Panc1 (cell line): ENCODE measurements around the gene PIGK. TPM values are rescaled to one million over a fixed set of nuclear protein-coding genes. Genes with fewer than 3 reads are reported as not detected.

ENCODE experiments used
- ATAC-seq: fragments of 200-7000 bp; cut with Tn5 transposase; 2 replicates; pipeline ENCODE4 v1.9.1; 2020; ENCODE audit warnings: mild to moderate bottlenecking, moderate library complexity
- BruUV-seq: library from RNA; stranded (reverse); fragments of 400-500 nt; replicated peaks from 2 replicates; lab custom pipeline; 2021; lab: Mats Ljungman, UMichigan
- CTCF ChIA-PET: fragments of 300-600 bp; sonication (Branson Sonifier 250); formaldehyde crosslinking; loops from one replicate; lab custom pipeline; 2022; ENCODE audit warnings: antibody characterized with exemption; lab: Charles Lee
- POLR2A ChIA-PET: fragments of 300-600 bp; sonication (Branson Sonifier 250); formaldehyde crosslinking; loops from one replicate; lab custom pipeline; 2022; ENCODE audit warnings: antibody characterized with exemption; lab: Charles Lee
- DNase-seq: peaks from one replicate; pipeline ENCODE4 v3.0.0-alpha.2; 2010; ENCODE audit warnings: low read depth, low spot score
- H3K27ac ChIP-seq: 2 replicates; pipeline ENCODE4 v1.5.1; 2011; ENCODE audit warnings: mild to moderate bottlenecking, low read length, inconsistent platforms
- H3K27me3 ChIP-seq: fragments of 200-500 bp; sonication (Bioruptor generic); 2 replicates; pipeline ENCODE4 v1.6.0; 2014; ENCODE audit warnings: low read length, inconsistent platforms; ENCODE audit not compliant: control insufficient read depth, insufficient read depth
- H3K36me3 ChIP-seq: fragments of 200-500 bp; sonication (Bioruptor generic); 2 replicates; pipeline ENCODE4 v1.5.1; 2014; ENCODE audit warnings: inconsistent platforms, mild to moderate bottlenecking, low read length, moderate library complexity; ENCODE audit not compliant: control insufficient read depth, insufficient read depth
- H3K4me1 ChIP-seq: 2 replicates; pipeline ENCODE4 v1.5.1; 2011; ENCODE audit warnings: inconsistent platforms, mild to moderate bottlenecking, low read length, moderate library complexity; ENCODE audit not compliant: control insufficient read depth, insufficient read depth
- H3K4me3 ChIP-seq, 2 experiments: 2 replicates each; pipeline ENCODE4 v1.5.1; 2011 to 2012; ENCODE audit warnings: low read depth in 2 of 2, low read length in 2 of 2, mild to moderate bottlenecking in 2 of 2, inconsistent platforms in 1 of 2, moderate library complexity in 1 of 2
- H3K9me3 ChIP-seq: fragments of 200-500 bp; sonication (Bioruptor generic); 2 replicates; pipeline ENCODE4 v1.5.1; 2014; ENCODE audit warnings: low read depth, mild to moderate bottlenecking, inconsistent platforms, low read length, moderate library complexity; ENCODE audit not compliant: control insufficient read depth, insufficient read depth
- POLR2AphosphoS5 ChIP-seq: IDR thresholded peaks from 2 replicates; pipeline ENCODE4 v1.6.1; 2012; ENCODE audit warnings: mild to moderate bottlenecking, low read depth, low read length, moderate library complexity
- SIN3A ChIP-seq: IDR thresholded peaks from 2 replicates; pipeline ENCODE4 v1.6.1; 2012; ENCODE audit warnings: low read depth, mild to moderate bottlenecking, low read length, moderate library complexity, borderline replicate concordance; ENCODE audit not compliant: insufficient read depth
- TCF7L2 ChIP-seq: IDR thresholded peaks from 2 replicates; pipeline ENCODE4 v1.6.1; 2011; ENCODE audit warnings: mild to moderate bottlenecking, low read depth, low read length, inconsistent platforms
- in situ Hi-C: cut with HindIII; loops from 2 replicates; pipeline ENCODE4 v1.10.0; 2016; ENCODE audit warnings: low sequenced_read_pairs, low pct_unique_long_range_greater_than_20kb
- intact Hi-C: fragments of 100-400 bp; cut with micrococcal nuclease; formaldehyde crosslinking; loops from one replicate; pipeline ENCODE4 v1.10.0; 2022; ENCODE audit not compliant: unreplicated experiment
- total RNA-seq: library from RNA; stranded (reverse); gene quantifications from one replicate; pipeline ENCODE4 v1.2.1, GENCODE V29; 2021; ENCODE audit not compliant: unreplicated experiment
- TF ChIP-seq, protein P1 (sequence below), 2 experiments: IDR thresholded peaks; 2 replicates each; pipeline ENCODE4 v1.6.1; 2011 to 2012; ENCODE audit warnings: low read depth in 2 of 2, control low read depth in 1 of 2, low read length in 1 of 2, mild to moderate bottlenecking in 1 of 2, moderate library complexity in 1 of 2; ENCODE audit not compliant: insufficient read depth in 1 of 2
- TF ChIP-seq, protein P2 (sequence below): fragments of 450-650 bp; IDR thresholded peaks from 2 replicates; pipeline ENCODE4 v1.5.1; 2017; ENCODE audit warnings: mild to moderate bottlenecking

The PIGK gene
- total RNA-seq, 1 experiment from 2014 or later = 26.8 TPM

DNA sequence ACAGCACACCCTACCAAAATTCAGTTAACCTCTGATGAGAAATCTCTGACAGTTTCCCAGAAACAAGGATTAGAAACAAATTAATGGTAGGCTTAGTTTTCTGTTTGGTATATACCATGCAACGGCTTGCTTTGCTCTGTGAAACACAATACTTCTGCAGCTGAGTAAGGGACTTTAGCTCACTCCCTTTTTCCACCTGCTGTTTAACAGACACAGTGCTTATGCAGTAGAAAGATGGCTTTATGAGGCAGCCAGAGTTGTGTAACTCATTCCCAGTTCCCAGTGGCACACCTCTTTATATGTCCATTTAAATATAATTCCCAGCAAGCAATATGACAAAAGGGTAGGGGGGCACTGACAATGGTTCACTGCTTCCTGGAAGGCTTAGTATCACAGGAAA is 124.0 kb downstream of the PIGK start:
- no peaks in the 10 kb centered on the region for H3K36me3 ChIP-seq
- no peaks in the 10 kb centered on the region for H3K9me3 ChIP-seq
- TF ChIP-seq, protein P1, sequence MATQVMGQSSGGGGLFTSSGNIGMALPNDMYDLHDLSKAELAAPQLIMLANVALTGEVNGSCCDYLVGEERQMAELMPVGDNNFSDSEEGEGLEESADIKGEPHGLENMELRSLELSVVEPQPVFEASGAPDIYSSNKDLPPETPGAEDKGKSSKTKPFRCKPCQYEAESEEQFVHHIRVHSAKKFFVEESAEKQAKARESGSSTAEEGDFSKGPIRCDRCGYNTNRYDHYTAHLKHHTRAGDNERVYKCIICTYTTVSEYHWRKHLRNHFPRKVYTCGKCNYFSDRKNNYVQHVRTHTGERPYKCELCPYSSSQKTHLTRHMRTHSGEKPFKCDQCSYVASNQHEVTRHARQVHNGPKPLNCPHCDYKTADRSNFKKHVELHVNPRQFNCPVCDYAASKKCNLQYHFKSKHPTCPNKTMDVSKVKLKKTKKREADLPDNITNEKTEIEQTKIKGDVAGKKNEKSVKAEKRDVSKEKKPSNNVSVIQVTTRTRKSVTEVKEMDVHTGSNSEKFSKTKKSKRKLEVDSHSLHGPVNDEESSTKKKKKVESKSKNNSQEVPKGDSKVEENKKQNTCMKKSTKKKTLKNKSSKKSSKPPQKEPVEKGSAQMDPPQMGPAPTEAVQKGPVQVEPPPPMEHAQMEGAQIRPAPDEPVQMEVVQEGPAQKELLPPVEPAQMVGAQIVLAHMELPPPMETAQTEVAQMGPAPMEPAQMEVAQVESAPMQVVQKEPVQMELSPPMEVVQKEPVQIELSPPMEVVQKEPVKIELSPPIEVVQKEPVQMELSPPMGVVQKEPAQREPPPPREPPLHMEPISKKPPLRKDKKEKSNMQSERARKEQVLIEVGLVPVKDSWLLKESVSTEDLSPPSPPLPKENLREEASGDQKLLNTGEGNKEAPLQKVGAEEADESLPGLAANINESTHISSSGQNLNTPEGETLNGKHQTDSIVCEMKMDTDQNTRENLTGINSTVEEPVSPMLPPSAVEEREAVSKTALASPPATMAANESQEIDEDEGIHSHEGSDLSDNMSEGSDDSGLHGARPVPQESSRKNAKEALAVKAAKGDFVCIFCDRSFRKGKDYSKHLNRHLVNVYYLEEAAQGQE (IDR thresholded peaks at IDR 0.05; ENCODE audit: insufficient read depth in 1 of 2, low read depth in 2 of 2, low read length in 1 of 2) = no peak
- TF ChIP-seq TCF7L2 (no peak), SIN3A (no peak), POLR2AphosphoS5 (no peak)
- TF ChIP-seq, protein P2, sequence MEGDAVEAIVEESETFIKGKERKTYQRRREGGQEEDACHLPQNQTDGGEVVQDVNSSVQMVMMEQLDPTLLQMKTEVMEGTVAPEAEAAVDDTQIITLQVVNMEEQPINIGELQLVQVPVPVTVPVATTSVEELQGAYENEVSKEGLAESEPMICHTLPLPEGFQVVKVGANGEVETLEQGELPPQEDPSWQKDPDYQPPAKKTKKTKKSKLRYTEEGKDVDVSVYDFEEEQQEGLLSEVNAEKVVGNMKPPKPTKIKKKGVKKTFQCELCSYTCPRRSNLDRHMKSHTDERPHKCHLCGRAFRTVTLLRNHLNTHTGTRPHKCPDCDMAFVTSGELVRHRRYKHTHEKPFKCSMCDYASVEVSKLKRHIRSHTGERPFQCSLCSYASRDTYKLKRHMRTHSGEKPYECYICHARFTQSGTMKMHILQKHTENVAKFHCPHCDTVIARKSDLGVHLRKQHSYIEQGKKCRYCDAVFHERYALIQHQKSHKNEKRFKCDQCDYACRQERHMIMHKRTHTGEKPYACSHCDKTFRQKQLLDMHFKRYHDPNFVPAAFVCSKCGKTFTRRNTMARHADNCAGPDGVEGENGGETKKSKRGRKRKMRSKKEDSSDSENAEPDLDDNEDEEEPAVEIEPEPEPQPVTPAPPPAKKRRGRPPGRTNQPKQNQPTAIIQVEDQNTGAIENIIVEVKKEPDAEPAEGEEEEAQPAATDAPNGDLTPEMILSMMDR = no peak
- in situ Hi-C loops (no loop called here), intact Hi-C loops (no loop called here)
- ChIA-PET CTCF (no interaction called here), POLR2A (no interaction called here)
- H3K4me1 ChIP-seq = no peaks in the 10 kb centered on the region
- DNase-seq = no peak
- H3K4me3 ChIP-seq = no peak overlapping the region
- ATAC-seq = no peak
- no TSS peak for BruUV-seq
- no peaks in the 10 kb centered on the region for H3K27me3 ChIP-seq
- H3K27ac ChIP-seq = no peak overlapping the region

DNA sequence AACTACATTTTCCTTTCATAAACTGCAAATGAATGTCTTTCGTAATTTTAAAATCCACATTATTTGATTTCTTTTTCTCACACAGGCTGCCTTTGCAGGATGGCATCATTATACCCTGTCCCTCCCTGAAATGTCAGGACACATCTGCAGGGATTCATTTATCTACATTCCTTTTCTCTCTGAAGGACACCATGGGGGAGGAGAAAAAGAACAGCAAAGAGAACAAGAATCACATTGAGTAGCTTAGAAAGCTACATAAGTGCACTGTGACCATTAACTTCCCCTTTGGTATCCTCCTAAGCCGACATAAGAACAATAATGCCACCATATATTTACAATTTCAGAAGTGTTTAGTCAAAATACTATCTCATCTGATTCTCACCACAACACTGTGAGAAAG is 129.5 kb downstream of the PIGK start:
- POLR2A ChIA-PET = no interaction called here

More for the DNA sequence above, 129.5 kb downstream of the PIGK start:
- Histone ChIP-seq H3K9me3 (no peaks in the 10 kb centered on the region), H3K4me1 (no peaks in the 10 kb centered on the region), H3K4me3 (no peak overlapping the region), H3K27ac (no peak overlapping the region), H3K27me3 (no peaks in the 10 kb centered on the region), H3K36me3 (no peaks in the 10 kb centered on the region)
- DNase-seq (no peak), ATAC-seq (no peak)
- CTCF ChIA-PET = no interaction called here
- TF ChIP-seq POLR2AphosphoS5 (no peak), TCF7L2 (no peak), SIN3A (no peak)
- TF ChIP-seq, protein P2 = no peak
- TF ChIP-seq, protein P1 (IDR thresholded peaks at IDR 0.05; ENCODE audit: insufficient read depth in 1 of 2, low read depth in 2 of 2, low read length in 1 of 2) = no peak
- no TSS peak for BruUV-seq
- in situ Hi-C loops = no loop called here
- intact Hi-C loops = no loop called here
